HG02759 (cell line): ENCODE data around the gene SYTL3.
"Not testable (repeated sequence)": the region's sequence is repeated elsewhere in the genome, so short reads cannot be mapped to it uniquely, and the experiment has no call there.

Source experiments
- ATAC-seq: cut with Tn5 transposase; IDR thresholded peaks from one replicate; pipeline ENCODE4 v1.9.1; 2021; ENCODE audit warnings: mild to moderate bottlenecking, moderate library complexity; ENCODE audit not compliant: unreplicated experiment

SYTL3 gene

DNA sequence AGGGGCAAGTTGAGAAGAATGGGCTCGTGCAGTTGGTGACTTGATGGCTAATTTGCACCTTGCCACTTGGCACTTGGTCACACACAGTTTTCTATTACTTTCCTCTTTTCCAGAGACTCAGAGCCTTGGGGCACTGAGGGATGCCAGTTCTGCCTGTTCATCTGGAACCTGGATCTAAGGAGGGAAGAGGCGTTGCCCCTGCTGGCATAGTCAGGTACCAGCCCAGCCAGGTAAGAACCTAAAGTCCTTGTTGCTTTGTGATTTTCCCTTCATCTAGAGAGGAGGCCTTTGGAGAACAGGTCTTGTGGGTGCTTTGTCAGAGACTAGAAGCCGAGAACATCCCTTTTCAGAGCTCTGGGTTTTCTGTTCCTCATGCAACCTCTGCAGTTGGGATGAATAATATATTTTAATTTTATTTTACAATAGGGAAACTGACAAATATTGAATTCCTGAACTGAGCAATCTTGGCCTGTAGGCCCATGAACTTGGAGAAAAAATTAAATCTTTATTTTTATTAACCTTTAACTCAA, 11.4 kb downstream of the SYTL3 start:
- no peak for ATAC-seq

DNA sequence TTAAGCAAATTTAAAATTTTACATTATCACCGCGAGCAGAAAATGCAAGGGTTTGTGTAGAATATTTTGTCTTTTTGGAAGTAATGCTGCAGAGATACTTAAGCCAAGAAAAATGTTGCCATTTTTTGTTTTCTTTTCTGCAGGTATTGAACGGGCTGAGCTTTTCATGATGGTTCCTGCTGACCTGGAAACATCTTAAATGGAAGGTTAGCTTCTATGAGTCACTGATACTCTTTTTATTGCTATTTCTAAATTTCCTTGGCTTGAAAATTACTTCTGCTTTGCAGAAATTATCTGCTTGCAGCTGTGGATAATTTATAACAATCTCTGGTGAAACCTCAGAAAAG, 12.7 kb downstream of the SYTL3 start:
- ATAC-seq: no peak

DNA sequence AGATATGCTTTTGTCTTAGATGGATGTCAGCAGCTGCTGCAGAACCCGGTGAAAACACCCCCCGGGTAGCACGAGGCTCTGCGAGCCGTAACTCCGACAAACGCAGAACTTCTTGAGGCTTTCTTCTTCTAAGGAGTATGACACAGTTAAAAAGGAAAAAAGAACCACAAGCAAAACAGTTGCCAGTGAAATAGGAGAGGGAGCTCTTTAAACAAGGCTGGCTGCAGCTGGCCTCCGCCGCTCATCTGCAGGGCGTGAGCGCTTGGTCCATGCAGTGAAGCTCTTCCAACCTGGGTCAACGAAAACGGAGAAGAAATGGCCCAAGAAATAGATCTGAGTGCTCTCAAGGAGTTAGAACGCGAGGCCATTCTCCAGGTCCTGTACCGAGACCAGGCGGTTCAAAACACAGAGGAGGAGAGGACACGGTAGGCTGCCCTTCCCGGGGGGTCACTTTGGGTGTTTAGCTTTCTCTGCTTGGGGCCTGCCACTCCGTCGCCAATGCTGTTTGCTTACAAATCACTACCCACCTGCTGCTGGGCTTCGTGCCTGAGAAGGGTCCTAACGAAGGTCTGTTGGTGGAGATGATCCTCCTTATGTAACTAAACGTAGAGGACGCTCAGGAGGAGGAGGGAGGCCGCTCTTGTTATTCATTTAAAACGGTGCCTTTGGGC, 13.2 kb downstream of the SYTL3 start:
- no peak for ATAC-seq

DNA sequence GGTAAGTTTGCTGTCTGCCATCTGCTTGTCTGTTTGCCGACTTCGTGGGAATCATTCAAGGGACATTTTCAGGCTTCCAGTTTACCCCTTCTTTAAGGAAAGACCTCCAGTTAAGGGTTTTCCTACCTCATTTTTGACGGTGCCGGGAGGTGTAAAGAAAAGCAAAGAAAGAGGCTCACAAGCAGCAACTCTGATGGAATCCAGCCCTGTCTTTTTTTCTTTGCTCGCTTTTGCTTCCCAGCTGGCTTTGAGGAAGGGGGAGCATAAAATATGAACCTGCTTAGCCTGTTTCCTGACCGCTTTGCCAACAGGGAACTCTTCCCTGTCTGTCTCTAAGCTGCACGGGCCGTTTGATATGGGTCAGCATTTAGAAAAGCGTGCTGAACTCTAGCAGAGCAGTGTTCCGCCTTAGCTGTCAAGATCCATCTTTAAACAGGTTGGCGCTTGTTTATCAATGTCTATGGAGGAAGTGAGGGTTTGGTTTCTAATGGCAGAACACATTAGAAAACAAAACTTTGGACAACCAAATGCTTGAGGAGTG, 13.8 kb downstream of the SYTL3 start:
- no peak for ATAC-seq

DNA sequence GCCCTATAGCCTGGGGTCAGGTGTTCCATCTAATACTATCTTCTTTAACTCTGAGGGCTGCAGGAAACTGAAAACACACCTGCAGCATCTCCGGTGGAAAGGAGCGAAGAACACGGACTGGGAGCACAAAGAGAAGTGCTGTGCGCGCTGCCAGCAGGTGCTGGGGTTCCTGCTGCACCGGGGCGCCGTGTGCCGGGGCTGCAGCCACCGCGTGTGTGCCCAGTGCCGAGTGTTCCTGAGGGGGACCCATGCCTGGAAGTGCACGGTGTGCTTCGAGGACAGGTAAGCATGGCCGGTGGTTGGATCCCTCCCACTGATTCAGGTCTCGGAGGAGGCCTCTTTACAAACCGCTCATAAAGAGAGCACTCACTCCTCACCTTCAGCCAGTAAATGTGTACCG, 15.5 kb downstream of the SYTL3 start:
- ATAC-seq: no peak

DNA sequence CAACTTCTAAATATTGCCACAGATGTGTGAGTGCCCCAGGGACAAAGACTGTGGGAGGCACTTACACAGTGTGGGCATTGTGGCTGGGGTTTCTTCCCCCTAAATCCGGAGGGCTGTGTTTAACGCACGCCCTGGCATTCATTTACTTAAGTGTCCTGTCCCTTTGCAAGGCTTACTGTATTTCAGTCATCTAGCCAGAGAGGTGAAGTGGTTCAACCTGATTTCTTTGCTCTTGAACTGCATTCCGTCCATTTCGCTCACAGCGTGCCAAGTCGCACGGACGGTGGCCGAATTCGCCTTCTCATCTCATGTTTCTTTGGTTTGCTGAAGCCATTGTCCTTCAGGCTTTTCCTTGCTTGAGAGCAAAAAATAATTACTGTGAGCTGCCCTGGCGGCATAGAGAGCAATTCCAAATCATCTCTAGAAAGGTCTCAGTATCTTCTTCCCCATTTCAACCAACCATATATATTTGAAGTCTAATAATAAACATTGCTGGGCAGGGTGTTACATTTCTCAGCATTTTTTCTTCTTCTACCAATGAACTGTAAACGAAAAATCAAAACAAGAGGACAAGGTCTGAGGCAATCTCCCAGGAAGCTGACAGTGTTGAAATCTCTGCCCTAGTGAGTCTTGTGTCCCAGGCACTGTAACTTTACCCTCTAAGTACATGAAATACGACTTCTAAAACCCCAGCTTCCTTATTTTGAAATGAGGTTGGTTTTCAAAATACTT, 16.9 kb downstream of the SYTL3 start:
- no peak for ATAC-seq

DNA sequence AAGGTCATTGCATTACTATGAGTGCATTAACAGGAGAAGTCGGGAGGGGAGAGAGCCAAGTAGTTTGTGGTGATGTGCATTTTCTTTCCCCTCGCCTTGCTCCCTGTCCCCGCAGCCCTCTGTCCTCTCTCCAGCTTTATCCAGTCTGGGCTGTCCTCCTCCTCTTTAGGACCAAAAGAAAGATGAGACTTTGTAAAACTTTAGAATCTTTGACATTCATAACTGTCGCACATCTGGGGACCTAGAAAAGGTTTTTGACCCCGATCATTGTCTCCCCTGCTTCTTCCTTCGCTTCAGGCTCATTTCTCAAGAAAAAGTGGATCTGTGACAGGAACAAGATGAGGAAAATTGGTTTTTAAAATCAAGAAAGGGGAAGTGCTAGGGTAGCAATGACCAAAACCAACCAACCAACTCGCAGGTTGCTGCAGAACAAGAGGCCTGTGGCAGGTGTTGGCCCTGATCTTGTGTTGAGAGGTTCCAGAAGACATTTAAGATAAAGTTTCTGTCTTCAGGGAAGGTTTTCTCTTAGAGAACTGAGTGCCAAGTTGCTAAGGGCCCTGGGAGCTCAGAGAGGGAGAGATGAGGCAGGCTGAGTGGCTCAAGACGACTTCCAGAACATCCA, 17.6 kb downstream of the SYTL3 start:
- ATAC-seq: no peak

DNA sequence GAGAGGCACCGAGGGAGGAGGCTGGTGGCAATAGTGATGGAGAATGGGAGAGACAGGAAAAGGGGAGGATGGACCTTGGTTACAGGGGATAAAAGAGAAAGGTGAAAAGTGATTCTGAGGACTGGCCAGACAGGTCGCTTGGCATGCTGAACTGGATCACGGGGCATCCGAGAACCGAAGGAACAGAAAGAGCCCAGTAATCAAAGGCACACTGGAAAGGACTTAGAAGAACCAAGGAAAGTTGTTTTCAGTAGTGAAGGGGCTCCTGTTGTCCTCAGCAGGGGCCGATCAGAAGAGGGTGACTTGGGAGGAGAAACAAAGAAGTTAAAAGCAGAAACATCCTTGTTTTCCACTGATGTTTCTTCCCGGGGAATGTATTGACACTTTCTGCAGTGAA, 18.9 kb downstream of the SYTL3 start:
- ATAC-seq: no peak

DNA sequence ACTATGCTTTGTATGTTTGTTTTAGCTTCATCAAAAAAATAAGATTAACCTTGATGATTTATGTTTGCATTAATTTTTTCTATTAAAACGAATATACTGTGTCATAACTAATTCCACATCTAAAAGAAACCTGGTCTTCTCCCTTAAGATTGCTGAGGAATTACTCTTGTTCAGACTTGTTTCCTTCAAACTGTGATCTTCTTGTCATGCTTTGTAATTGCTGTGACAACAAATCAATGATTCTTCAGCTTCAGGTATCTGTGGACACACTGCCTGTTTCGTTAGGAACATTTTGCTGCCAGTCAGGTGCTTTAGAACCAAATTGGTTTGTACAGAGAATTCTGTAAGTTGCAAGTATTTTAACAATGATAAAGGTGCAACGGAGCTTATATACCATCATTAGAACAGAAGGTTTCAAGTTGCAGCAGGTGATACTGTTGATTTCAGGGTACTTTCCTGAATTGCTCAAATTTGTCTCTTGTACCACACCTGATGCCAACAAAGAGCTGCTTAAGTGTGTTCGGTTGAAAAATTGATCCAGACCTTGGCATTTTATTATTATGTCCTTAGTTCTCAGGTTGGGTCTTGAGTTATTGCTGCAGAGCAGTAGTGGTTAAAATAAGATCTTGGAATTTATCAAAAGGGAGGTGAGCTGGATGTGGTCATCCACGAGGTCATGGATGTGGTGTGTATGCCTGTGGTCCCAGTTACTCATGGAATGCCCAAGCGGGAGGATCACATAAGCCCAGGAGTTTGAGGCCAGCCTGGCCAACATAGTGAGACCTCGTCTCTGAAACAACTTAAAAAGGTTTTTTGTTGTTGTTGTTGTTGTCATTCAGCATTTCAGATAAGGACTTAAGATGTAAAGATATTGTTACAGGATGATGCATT, 19.5 kb downstream of the SYTL3 start:
- no peak for ATAC-seq

DNA sequence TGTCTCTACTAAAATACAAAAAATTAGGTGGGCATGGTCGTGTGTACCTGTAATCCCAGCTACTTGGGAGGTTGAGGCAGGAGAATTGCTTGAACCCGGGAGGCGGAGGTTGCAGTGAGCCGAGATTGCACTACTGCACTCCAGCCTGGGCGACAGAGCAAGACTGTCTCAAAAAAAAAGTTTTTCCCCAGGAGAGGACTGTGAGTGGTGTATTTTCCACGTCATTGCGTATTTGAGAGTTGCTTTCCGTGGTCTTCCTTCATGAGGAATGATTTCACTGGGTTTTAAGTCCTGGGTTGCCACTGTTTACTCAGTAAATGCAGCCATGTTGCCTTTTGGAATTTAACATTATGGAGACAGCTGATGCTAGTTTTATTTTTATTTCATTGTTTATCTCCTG, 22.3 kb downstream of the SYTL3 start:
- ATAC-seq: not testable (repeated sequence)

DNA sequence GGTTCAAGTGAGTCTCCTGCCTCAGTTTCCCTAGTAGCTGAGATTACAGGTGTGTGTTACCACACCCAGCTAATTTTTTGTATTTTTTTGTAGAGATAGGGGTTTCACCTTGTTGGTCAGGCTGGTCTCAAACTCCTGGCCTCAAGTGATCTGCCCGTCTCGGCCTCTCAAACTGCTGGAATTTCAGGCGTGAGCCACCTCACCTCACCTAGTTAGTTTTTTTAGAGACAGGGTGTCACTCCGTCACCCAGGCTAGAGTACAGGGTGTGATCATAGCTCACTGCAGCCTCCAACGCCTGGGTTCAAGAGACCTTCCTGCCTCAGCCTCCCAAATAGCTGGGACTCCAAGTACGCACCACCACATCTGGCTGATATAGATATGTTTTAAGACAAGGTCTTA, 22.9 kb downstream of the SYTL3 start:
- ATAC-seq: no peak

DNA sequence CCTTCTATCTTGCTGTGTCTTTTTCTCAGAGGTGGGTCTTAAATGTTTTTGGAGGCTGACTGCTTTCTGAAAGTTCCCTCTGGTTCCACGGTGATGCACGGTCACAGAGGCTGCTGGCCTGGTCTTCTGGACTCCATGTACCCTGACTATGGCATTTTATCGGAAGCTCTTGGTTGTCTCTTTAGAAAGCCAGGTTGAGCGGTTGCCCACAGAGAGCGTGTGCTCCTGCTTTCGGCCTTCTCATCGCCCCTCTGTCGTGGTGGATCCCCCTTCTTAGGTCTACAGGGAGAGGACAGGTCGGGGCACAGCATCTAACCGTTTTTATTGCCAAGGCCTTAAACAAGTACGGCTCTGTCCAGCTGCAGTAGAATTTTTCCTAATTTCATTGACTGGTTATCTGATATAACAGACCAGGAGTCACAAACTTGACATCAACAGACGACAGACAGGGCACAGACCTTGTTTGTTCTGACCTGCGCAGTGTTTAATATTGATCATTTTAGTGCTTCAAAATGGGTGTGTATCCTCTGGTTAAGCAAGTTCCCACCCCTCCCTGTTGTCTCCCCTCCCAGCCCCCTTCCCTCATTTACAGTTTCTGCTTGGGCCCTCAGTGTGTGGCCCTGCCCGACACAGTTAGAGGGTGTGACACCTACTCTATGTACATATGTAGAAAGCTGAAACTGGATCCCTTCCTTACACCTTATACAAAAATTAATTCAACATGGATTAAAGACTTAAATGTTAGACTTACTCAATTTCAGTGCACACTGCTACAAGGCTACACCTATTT, 24.7 kb downstream of the SYTL3 start:
- no peak for ATAC-seq

DNA sequence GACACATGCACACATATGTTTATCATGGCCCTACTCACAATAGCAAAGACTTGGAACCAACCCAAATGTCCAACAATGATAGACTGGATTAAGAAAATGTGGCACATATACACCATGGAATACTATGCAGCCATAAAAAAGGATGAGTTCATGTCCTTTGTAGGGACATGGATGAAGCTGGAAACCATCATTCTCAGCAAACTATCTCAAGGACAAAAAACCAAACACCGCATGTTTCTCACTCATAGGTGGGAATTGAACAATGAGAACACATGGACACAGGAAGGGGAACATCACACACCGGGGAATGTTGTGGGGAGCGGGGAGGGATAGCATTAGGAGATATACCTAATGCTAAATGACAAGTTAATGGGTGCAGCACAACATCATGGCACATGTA, 27.2 kb downstream of the SYTL3 start:
- ATAC-seq: not testable (repeated sequence)

DNA sequence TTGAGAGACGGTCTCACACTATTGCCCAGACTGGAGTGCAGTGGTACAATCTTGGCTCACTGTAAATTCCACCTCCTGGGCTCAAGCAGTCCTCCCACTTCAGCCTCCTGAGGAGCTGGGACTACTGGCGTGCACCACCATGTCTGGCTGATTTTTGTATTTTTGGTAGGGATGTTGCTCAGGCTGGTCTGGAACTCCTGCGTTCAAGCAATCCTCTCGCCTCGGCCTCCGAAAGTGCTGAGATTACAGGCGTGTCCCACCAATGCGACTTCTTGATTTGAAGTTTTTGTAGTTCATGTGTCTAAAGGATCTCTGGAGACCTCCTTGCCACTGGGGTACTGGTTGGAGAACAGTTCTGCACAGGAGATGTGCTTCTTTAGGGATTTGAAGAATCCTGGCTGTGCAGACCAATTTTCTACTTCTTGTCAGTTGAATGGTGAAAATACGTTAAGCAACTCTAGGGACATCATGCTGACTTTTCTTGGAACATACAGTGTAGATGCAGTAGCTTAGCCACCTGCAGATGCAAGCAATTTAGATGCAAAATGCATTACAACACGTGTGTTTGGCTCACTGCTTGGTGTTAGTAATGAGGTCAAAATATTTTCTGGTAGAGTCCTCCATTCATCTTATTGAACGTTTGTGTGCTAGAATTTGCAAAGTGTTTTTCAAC, 28.2 kb downstream of the SYTL3 start:
- no peak for ATAC-seq

DNA sequence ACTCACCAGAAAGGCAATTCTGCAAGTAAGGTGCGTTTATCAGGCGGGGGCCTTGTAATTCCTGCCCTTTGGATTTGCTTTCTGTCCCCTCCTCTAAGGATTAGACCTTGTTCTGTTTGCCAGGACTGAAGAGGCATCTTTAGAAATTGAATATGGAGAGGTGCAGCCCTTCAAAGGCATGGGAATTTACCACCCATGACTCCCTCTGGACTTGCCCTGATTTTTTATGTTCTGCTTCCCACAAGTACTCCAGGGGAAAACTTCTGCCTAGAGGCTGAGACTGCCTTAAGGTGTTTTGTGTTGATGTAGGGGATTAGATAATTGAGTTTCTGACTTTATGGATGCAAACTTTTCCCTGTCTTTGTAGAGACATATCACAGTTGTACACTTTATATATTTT, 30.2 kb downstream of the SYTL3 start:
- no peak for ATAC-seq

DNA sequence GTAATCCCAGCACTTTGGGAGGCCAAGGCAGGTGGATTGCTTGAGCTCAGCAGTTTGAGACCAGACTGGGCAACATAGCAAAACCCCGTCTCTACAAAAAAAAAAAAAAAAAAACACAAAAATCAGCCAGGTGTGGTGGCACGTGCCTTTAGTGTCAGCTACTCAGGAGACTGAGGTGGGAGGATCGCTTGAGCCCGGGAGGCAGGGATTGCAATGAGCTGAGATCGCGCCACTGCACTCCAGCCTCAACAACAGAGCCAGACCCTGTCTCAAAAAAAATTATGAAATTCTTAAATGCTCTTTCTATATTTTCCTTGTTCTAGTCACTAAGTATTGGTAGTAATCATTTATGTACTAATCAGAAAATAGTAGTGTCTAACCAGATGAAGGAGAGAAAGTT, 30.6 kb downstream of the SYTL3 start:
- no peak for ATAC-seq

DNA sequence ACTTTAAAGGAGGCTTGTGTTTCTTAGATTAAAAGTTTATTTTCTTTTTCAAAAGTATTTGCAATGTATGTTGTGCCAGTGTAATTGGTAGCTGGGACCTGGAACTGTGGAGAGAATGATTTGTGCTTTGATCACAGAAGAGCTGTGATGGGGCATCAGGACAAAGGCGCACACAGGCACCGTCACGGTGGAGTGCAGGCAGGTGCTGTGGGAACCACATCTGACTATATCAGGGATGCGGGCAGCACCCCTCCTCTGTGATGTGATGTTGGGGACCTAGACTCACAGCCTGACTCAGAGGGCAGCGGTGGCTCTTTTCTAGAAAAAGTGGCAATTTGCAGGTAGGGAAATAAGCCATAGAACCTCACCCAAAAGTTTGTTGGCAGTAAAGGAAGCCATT, 34.5 kb downstream of the SYTL3 start:
- no peak for ATAC-seq

DNA sequence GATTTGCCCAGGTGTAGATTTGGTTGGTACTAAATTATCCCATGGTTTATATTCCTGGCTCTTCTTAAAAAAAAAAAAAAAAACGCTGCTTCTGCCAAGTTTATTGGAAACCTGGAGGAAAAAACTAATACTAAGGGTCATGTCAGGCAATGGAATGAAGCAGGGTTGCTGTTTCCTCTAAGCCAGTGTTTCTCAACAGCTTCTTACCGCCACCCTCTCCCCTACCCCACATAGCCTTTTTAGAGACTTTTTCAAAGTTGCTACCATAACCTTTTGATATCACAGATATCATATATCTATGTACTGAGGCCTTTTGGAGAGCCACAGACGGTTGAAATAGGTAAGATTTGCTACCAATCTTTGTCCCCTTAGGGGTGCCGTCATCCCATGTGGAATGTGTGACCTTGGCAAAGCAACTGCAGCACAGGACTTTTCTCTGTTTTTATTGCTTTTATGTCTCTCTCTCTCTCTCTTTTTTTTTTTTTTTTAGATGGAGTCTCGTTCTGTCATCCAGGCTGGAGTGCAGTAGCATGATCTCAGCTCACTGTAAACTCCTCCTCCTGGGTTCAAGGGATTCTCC, 35.0 kb downstream of the SYTL3 start:
- ATAC-seq: no peak

DNA sequence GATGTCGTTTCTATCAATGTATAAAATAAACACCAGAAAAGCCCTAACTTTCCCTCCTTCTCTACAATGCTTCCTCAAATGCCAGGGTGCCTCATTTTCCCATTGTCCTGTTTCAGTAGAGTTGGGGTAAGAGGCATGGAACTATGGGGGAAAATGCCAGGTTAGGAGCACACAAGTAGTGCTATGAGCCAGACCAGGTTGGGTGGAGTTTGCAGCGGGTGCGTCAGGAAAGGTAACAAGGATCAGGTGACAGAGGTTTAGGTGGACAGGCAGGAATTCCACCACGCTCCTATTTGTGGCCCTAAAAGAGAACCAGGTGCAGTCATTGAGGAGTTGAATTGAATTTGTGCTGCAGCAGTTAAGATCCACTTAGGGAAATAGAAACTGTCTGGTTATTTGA, 36.5 kb downstream of the SYTL3 start:
- ATAC-seq: no peak
